Posterior cingulate gyrus (tissue), 11 donors: Measurements from ENCODE around the gene SLC39A11.
A peak's percentile ranks its signal among the peaks of the same experiment; 100 is the strongest.

ENCODE experiments used
- DNase-seq, 10 donors: peaks; one replicate each; pipeline versions ENCODE4 v3.0.0 to v3.0.0-alpha.2; 2020 to 2021; ENCODE audit warnings: mixed read lengths in 3 of 10
- intact Hi-C: fragments of 100-400 bp; cut with DNase I; formaldehyde crosslinking; loops from one replicate; pipeline ENCODE4 v1.15.1; 2023

The SLC39A11 gene

DNA sequence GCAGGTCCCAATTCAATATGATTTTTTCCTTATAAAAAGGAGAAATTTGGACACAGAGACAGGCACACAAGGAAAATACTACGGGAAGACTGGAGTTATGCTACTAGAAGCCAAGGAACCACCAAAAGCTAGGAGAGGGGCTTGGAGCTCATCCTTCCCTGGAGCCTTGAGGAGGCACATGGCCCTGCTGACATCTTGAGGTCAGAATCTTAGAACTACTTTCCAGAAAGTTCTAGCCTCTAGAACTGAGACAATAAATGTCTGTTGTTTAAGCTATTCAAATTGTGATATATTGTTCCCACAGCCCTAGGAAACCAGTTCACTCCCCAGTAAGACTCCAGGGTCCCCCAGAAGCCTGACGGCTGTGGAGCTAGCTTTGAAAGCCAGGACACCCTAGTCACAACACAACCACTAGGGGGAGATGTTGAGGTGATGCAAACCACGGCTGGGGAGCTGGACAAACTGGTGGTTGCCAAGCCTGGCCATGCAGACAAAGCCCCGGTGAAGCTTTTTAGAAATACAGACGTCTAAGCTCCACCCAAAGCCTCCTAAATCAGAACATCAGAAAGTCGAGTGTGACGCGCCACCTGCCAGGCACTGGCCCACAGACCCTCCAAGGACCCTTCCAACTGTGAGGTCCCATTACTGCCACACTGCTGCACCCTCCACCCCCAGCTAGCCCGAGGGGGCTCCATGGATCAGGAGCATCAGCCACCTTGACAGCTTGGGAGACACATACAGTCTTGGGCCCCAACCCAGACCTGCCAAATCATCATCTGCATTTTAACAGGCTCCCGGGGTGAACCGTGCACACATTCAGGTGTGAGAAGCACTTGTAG, 106.4 kb downstream of the SLC39A11 start:
- intact Hi-C loops = loop anchor here (1.0 to 10.0 kb wide), 4 partner anchors 101 to 259 kb away; partner anchors contain the start of gene SLC39A11
- peak in 9 of 10 donors; percentile 43 to 94 (median 70) for DNase-seq

- intact Hi-C loops = loop anchor here (5.0 to 10.0 kb wide), 3 partner anchors 100 to 258 kb away; partner anchors contain the start of gene SLC39A11
- DNase-seq = no peak
Measured at GRCh38 chr17:72984926-72985325, 107.6 kb downstream of the SLC39A11 start.

DNA sequence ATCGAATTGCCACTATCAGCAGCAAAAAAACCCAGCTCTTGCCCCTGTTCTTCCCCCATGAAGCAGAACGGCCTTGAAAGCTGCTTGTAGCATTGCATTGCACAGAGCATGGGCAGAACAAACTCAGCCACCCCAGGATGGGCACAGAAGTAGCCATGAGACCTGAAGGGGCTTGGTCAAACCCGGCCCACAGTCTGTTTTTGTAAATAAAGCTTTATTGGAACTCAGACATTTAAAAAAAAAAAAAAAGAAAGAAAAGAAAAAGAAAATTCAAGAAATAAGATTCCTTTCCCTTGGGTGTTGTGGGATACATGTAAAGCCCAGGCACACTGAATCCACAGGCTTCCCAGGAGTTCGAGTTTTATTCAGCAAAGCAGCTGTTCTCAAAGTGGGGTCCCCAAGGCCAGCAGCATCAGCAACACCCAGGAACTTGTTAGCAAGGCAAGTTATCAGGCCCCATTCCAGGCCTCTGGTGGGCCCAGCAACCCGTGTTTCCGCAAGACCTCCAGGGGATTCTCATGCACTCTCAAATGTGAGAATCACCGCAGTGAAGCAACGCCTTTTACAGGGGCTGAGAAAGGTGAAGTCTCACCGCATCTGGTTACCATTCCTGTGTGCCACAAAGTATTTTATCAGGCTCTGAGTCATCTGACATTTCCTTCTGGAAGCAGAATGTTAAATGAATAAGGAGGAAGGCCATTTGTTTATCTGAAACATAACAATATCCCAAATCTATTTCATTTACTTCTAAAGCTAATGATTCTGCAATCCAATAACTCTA, 108.2 kb downstream of the SLC39A11 start:
- no peak for DNase-seq
- intact Hi-C loops = loop anchor here (10.0 kb wide), 1 partner anchor 100 kb away; no protein-coding TSS in a partner anchor

GRCh38 chr17:72982680-72983079, 109.8 kb downstream of the SLC39A11 start:
- no peak for DNase-seq
- intact Hi-C loops = loop anchor here (10.0 kb wide), 1 partner anchor 98 kb away; no protein-coding TSS in a partner anchor

GRCh38 chr17:72978593-72979218, 113.8 kb downstream of the SLC39A11 start:
- intact Hi-C loops = no loop called here
- peak in 1 of 10 donors; percentile 18 for DNase-seq

DNA sequence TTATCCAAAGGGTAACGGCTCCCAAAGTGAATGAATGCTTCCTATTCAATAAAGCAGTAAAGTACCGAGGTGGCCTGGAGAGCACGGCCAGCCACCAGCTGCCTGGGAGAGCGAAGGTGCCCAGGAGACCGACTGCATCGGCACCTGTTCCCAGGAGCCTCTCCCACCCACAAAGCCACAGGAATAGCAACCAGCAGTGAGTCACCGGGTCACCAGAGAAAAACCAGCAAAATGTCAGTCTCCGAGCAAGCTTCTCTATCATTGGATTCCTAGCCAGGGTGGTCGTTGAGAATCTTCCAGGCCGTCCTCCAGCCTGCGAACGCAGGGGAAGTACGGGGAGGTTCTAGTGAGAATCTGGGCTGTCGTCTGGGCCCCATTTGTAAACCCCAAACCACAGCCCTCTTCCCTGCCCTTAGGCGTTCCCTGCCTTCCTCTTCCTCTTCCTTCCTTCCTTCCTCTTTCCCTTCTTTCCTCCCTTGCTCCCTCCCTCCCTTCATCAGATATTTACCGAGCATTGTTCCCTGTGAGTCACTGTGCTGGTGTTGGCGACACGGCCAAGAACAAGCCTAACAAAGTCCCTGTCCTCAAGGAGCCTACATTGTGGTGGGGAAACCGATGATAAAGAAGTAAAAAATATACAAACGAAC, 114.6 kb downstream of the SLC39A11 start:
- intact Hi-C loops = no loop called here
- peak in 1 of 10 donors; percentile 66 for DNase-seq

DNA sequence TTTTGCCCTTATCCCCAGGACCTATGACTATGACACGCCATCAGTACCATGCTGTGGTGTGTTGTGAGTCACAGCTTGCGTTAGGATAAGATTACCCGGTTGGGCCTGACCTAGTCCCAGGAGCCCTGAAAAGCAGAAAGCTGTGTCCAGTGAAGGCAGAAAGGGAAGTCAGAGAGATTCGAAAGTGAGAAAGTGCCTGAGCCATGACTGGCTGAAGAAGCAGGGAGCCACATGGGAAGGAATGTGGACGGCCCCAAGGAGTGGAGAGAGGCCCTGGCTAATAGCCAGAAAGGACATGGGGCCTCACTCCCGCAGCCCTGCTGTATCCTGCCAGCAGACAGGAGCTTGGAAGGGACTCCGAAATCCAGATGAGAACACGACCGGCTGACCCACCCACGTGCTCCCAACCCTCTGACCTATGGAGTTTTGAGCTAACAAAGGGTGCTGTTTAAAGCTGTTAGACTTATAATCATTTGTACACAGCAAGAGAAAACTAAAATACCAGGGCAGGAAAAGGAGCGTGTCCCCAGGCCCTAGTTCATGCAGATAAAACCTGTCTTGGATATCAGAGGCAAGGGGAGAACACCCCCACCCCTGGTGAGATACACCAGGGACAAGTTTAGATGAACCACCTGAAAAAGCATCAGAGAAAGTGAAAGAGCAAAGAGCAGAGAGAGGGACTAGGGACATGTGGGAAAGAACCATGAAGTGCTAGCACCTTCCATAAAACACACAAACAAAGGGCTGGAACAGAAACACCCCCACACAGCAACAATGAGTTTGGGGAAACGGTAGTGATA, 115.3 kb downstream of the SLC39A11 start:
- intact Hi-C loops = no loop called here
- DNase-seq = peak in 1 of 10 donors; percentile 77

DNA sequence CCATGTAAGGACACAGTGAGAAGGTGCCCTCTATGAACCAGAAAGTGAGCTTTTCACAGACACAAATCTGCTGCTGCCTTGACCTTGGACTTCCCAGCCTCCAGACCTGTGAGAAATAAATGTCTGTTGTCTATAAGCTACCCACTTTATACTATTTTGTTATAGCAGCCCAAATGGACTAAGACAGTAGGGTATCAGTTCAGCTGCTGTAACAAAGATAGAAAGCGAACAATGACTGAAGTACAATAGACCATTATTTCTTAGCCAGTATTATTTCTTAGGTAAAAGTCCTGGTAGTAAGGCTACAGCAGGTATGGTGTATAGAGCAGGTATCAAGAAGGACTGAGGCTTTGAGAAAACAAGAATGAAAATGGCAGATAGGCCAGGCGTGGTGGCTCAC, 117.0 kb downstream of the SLC39A11 start:
- no peak for DNase-seq
- intact Hi-C loops = no loop called here

GRCh38 chr17:72974605-72975232, 117.8 kb downstream of the SLC39A11 start:
- peak in 1 of 10 donors; percentile 22 for DNase-seq
- intact Hi-C loops = no loop called here

DNA sequence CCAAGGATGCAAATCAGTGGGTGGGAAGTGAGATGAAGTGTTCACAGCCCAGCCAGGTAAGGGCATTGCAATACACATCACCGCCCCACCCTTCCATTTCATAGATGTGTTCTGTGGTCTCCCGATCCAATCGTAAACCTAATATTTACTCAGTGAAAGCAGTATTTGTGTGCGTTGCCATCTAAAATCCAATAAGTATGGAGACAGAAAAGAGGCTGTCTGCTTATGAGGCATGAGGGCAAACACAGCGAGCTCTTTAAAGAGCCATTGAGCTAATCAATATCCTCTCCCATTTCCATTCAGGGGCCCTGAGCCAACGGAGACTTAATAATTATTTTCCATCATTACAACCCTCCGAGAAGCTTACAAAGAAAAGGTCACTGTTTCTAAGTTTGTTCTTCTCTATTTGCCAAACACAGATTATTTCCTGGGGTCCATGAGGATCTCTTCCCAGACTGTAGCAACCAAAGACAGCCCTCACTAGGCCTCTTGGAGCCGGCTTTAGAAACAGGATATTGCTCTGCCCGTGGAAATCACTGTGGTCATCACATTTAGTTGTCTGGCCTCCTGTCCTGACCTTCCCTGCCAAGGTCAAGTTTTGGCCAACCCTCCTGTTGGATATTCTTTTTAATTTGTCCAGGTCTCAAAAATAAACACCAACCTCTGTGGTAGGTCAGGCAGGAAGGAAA, 120.1 kb downstream of the SLC39A11 start:
- DNase-seq = no peak
- intact Hi-C loops = no loop called here

GRCh38 chr17:72971226-72971880, 121.1 kb downstream of the SLC39A11 start:
- intact Hi-C loops = no loop called here
- DNase-seq = no peak

DNA sequence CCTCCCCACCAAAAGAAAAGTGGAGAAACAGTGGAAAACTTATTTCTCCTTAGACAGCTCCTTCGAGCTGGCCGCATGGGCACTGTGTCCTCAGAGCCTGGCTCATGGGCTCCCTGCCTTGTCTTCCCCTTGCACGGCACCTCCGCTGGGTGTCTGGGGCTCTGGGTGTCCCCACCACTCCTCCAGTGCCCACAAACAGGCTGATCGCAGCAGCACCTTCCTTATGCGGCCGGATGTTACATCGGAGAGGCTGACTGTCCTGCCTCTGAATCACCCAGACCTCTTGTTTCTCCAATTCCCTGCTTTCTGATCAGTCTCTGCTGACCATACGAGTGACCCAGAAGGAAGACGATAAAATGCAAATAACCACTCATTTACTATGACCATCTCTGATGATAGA, 121.7 kb downstream of the SLC39A11 start:
- intact Hi-C loops = no loop called here
- DNase-seq = no peak

DNA sequence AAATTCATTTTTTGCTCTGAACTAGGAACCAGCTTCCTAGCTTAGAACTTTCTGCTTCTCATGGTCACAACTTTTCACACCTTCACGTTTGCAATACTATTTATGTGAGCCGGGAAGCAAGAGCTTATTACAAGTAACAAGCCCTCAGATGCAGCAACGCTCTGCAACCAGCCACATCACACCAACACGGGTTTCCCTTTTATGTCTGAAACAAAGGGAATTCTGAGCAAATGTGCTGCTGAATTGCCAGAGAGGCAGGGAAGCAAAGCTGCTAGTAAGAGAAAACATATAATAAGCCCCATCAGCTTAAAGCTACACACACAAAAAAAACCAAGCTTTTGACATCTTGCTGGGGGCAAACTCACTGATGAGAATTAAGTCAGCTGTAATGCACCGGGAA, 122.2 kb downstream of the SLC39A11 start:
- DNase-seq = peak in 2 of 10 donors; percentile 21 to 34
- intact Hi-C loops = no loop called here

DNA sequence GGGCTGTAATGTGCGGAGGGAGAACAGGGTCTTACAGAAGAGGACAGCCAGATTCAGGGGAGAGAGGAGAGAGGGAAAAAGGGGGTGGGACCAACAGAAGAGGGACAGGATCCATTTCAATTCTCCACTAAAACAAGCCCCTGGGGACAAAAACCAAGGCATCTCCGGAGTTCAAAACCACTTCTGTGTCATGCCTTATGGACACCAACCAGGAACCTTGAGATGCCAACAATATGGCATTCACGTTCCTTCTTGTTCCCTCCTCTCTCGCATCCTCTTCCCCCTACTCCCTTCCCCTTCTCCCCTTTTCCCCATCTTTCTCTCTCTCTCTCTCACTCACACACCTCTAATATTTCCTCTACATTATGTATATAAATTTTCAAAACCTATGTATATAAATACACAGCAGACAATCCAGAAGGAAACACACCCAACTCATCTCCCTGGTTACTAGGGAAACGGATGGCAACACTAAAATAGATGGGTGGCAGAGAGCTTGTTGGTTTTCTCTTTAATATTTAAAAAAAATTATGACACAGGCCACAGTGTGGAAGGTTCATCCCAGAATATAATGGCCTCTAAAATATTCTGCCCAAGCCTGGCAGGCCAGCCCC, 123.1 kb downstream of the SLC39A11 start:
- intact Hi-C loops = no loop called here
- DNase-seq = no peak

DNA sequence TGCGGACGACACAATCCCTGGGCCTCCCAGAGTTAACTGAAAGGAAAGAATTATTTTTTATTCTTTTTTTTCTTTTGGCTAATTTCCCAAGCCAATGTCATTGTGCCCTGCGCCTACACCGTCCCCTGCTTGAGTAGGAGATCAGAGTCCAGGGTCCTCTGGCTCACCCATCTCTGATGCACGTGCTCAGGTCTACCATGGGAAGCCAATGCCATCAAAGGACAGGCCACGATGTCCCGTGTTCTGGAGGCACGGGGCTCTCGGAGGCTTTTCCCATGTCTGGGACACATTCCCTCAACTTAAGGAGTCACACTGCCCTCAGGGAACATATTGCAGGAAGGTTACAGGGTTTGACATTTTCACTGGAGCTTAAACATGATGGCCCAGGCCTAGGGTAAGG, 123.7 kb downstream of the SLC39A11 start:
- DNase-seq = no peak
- intact Hi-C loops = no loop called here

DNA sequence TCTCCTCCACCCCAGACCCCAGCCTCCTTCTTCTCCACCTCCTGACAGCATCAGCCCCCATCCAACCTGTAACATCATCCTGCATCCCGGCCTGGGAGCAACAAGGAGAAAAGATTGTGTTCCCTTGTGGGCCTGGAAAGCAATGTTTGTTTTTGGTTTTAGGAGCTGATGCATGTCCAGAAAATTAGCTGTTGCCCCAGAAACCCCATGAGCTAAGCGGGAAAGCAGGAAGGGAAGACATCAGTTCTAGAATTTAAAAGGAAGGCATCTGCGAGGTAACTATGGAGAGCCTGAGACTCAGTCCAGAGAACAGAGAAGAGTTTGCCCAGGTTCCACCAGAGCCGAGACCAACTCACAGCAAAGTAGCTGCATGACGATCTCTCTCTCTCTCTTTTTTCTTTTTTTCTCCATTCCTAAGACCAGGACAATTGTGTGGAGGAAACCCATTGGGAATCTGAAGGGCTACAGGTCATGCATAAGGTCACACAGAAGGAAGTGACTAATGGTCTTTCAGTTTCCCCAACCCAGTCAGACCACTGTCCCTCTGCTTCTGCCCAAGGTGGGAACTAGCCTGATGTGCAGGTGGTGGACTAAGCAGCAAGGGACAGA, 124.4 kb downstream of the SLC39A11 start:
- DNase-seq = no peak
- intact Hi-C loops = no loop called here
